GM21367 (cell line): ENCODE results near the gene MICU2.

ENCODE experiments used
- ATAC-seq: cut with Tn5 transposase; IDR thresholded peaks from one replicate; pipeline ENCODE4 v1.9.1; 2021; ENCODE audit not compliant: unreplicated experiment

MICU2 gene

DNA sequence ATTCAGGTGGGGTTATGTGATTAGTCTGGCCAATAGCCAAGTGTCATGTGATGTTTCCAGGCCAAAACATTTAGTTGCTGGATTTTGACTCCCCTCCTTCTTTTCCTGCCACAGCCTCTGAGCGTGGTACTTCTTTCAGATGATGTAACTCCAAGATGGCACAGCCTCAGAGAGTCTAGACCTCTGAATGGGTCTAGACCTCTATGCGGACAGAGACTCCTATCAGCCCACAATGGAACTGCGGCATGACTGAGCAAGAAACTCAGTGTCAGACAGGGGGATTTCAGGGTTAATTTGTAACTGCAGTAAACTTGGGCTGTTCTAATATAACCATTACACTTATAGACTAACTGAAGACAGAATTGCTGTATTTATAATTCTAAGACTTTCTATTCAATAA, 102.3 kb downstream of the MICU2 start:
- no peak for ATAC-seq

DNA sequence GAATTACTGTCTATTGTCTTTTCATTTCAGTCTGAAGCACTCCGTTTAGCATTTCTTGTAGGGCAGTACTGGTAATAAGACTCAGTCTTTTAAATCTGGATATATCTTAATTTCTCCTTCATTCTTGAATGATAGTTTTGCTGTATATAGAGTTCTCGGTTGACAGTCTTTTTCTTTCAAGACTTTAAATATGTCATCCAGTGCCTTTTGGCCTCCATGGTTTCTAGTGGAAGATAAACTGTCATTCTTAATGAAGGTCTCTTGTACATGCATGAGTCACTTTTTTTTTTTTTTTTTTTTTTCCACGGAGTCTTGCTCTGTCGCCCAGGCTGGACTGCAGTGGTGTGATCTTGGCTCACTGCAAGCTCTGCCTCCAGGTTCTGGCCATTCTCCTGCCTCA, 117.6 kb downstream of the MICU2 start:
- no peak for ATAC-seq

DNA sequence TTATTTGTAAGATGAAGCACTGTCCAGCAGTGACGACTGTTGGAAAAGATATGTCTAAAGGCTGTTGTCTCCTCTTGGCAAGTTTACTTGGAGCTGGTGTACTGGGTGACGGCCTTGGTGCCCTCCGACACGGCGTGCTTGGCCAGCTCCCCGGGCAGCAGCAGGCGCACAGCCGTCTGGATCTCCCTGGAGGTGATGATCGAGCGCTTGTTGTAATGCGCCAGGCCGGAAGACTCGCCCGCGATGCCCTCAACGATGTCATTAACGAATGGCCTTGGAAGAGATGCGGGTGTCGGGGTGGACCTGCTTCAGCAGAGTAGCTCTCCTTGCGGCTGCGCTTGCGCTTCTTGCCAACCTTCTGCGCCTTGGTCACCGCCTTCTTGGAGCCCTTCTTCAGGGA, 120.2 kb downstream of the MICU2 start:
- ATAC-seq: no peak

DNA sequence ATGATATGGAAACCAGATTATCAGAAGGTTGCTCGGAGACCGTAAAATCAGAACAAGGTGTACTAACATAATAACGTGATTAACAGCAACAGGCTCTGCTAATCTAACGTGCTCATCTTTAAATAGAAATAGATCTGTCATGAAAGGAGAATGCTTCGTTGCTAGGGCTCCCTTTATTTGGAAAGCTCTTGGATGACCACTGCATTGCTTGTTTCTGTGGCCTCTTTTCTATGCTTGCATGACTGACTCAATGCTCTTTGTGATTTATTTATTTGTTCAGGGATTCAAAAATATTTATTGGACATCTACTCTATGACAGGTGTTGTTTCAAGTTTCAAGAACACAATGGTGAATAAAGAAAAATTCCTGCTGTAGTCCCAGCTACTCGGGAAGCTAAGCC, 122.6 kb downstream of the MICU2 start:
- no peak for ATAC-seq

DNA sequence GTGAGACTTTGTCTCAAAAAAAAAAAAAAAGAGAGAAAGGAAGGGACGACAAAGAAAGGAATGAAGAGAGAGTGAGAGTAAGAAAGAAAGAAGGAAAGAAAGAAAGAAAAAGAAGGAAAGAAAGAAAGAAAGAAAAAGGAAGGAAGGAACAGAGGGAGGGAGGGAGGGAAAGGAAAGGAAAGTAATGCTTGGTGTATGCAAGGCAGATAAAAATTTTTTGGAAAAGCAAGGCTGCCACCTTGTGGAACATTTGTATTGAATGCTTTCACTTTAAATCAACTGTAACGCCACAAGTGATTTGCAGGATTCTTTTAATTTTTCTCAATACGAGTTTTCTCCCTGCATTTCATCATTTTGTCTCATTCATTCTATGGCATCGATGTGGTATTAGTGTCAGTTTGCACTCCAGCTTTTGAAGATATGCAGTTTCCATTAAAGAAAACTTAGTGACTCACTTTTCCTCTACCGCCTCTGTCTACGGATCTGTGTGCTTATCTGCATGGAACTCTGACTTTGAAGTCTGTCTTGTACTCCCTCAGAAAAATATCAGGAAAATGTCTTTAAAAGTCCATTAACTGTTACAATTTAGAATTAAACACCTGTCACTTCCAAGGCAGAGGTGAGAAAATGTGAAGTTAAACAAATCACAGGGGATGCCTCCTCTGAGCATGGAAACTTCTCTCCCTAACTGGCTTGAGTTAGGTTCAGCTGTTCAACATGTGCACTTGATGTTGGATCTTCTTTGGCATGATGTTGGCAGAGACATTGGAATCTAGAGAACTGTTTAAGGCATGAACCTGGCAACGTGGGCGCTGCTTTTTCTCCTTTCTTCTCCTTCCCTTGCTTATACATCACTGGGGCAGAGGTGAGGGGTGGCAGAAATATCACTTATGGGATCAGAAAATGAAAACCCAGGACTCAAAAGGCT, 124.8 kb downstream of the MICU2 start:
- ATAC-seq: no peak

DNA sequence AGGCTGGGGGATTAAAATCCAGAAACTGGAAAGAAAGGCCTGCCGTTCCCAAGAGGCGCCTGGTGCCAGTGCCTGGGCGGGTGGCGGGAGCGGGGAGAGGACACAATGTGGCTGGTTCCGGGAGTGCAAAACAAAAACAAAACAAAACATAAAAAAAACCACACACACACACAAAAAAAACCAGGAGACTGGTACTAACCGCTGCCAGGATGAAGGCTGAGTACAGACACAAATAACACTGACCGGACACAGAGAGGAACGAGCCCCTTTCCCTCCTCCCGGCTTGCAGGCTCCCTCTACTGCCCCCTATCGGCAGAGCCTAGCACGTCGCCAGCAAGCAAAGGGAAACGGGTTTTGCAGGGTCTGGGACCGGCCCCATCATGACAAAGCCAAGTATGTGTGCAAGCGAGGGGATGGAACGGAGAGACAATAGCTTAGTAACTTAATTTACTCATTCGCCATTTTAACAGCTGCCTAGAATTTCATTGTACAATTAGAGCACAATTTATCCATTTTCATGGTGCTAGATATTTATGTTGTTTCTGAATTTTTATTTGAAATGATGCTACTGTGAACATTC, 127.0 kb downstream of the MICU2 start:
- ATAC-seq: peak; percentile 80

DNA sequence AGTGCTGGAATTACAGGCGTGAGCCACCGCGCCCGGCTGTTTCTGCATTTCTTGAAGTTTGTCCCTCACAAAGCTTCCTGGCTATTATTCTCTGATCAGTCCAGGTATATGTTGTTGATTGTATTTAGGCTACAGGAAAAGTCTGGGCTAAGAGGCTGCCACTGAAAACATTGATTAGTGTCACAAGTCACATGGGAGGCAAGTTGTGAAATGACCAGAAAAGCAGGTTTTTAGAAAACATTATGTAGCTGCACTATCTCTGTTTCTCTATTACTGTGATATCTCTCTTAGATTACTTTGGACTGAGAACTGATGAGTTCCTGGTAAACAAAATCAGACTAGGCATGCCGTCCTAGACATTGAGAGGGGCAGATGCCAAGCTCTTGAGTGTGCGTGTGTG, 128.9 kb downstream of the MICU2 start:
- no peak for ATAC-seq

DNA sequence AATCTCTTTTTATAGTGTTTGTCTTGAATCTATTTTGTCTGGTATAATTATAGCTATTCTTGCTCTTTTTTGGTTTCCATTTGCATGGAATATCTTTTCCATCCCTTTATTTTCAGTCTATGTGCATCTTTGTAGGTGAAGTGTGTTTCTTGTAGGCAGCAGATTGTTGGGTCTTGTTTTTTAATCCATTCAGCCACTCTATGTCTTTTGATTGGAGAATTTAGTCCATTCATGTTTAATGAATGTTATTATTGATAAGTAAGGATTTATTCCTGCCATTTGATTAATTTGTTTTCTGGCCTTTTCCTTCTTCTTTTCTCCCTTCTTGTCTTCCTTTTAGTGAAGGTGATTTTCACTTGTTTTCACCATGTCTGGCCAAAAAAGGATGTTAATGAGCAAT, 133.2 kb downstream of the MICU2 start:
- no peak for ATAC-seq

DNA sequence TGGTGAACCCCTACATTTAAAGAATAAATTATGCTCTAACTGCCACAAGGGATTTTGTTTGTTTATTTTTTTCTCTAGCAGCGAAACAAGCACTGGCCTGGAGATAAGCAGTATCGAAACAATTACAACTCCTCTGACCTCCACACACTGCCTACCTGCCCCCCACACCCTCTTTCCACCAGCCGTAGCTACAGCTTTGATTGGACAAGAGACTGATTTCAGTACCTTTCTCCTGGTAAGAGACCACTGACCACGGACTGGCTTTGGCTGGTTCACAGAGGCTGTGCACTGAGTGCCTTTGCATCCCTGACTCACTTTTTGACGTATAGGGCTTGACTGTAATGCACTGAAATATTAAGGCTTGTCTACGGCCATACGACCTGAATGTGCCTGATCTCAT, 137.4 kb downstream of the MICU2 start:
- no peak for ATAC-seq

DNA sequence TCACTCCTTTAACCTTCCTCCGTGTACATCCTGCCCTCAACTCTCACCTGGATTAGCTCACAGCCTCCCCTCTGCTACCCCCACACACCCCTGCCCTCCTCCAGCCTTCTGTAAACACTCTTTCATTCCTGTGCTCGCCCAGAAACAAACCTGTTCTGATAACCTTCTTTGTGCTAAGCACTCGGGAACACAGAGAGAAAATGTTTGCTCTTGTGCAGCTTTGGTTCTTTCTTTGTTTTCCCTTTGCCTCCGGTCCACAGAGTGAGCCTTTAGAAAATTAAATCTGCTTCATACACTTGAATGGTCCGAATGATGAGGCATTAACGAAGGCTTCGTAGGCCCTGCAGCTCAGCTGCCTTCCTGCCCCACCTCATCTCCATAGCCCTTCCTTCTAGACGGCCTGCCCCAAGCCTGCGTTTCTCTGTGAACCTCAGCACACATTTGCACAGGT, 138.2 kb downstream of the MICU2 start:
- ATAC-seq: no peak

DNA sequence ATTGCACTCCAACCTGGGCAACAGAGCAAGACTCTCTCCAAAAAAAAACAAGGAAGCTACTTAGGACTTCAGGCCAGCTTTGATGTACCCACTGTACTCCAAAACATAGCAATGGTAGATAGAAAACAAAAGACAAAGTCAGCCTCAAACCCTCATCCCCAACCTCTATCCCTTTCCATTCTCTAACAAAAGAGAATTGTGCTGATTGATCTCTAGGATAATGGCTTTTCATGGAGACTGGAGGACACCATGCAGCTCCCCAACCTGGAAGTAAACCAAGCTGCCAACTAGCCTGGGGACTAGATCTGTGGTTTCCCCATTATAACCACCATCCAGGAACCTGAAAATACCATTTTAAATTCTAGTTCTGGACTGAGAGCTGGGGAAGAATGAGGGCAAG, 140.5 kb downstream of the MICU2 start:
- no peak for ATAC-seq

DNA sequence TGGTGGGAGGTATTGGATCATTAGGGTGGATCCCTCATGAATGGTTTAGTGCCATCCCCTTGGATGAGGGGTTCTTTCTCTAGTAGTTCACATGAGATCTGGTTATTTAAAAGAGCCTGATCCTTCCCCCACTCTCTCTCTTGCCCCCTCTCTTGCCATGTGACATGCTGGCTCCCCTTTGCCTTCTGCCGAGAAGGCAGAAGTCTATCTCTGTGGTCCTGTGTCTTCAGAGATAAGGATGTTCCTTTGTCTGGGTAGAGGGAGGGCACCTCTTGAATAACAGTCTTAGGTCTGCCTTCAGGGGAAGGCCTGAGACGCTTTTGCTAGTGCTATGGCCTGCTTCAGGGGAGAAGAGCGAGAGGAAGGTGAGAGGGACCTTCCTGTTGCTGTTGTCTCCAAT, 142.8 kb downstream of the MICU2 start:
- ATAC-seq: no peak

DNA sequence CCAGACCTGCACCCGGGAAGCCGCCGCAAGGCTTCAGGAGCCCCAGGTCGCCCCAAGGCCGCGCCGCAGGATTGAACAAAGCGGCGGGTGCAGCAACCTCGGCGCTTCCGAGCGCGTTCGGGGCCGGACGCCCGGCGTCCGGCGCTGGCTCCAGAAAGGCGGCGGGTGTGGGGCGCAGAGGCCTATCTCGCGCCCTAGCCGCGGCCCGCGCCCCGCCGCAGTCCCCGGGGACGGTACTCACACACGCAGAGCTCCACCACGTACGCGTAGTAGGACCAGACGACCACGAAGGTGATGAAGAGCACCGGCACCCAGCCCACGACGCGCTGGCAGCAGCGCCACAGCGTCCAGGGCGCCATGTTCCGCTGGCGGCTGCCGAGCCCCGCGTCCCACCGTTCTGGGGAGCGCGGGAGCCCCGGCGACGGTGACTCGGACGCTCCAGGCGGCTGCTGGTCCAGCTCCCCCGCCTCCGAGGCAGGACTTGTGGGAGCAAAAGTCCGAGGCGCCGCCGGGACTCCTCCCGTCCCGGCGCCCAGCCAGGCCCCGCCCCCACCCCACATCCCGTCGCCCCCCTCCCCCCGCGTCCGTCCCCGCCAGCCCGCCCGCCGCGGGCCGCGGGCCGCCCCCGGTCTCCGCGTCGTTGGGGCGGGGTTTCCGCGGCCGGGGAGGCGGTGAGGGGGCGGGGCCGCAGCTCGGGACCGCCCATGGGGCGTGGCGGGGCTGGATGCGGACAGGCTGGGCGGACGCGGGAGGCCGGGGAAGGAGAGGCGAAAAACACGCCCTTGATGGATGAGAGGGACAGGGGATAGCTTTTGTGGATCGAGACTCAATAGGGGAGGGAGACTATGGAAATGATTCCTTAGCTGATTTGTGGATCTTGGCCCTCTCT, 144.9 kb downstream of the MICU2 start, which contains the start of gene ZDHHC20:
ZDHHC20 (minus strand) TSS at position 491 of the 889 bp plus-strand sequence; CDS start at position 359, 132 bp downstream.
- ATAC-seq: peak; percentile 67

DNA sequence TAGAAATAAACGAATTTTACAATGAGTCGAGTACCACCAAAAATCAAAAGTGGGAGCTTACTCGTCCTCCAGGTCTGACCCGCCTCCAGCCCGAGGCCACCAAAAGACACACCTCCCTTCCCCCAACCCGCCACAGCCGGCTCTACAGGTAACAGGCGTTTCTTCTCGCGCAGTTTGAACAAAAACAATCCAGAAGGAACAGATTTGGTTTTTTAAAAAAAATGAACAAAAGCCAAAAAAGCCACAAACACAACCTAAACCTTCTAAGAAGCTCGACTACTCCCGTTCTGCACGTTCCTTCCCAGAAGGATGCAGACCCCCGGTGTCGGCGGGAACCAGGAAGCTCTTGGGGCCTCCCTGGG, 145.5 kb downstream of the MICU2 start:
- peak; percentile 39 for ATAC-seq

DNA sequence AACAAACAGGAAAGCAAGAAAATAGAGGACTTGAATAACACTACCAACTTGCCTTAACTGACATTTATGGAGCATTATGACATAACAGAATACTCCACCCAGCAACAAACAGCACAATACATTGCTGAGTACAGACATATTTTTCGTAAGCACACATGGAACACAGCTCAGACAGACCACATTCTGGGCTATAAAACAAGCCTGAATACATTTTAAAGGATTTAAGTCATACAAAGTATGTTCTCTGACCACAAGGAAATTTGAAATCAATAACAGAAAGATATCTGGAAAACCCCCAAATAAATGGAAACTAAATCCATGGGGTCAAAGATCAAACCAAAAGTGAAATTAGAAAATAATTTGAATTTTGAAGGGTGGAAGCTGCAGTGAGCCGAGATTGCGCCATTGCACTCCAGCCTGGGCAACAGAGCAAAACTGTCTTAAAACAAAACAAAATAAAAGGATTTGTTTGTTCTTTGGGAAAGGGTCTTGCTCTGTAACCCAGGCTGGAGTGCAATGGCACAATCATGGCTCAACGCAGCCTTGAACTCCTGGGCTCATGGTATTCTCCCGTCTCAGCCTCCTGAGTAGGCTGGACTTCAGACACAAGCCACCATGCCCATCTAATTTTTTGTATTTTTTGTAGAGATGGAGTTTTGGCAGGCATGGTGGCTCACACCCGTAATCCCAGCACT, 150.4 kb downstream of the MICU2 start:
- no peak for ATAC-seq

DNA sequence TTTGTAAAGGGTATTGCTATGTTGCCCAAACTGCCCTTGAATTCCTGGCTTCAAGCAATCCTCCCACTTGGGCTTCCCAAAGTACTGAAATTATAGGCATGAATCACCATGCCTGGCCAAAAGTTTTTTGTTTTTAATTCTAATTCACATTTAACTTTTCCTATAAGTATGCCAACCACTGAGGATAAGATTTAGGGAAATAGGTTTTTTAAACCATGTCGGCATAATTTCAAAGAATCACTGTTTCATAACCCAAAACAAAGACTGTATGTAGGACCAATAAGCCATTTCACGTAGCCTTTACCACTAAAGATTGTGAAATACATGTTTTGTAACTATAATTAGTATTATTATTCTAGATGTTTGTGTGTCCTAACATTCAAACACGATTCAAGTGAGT, 153.0 kb downstream of the MICU2 start:
- no peak for ATAC-seq

DNA sequence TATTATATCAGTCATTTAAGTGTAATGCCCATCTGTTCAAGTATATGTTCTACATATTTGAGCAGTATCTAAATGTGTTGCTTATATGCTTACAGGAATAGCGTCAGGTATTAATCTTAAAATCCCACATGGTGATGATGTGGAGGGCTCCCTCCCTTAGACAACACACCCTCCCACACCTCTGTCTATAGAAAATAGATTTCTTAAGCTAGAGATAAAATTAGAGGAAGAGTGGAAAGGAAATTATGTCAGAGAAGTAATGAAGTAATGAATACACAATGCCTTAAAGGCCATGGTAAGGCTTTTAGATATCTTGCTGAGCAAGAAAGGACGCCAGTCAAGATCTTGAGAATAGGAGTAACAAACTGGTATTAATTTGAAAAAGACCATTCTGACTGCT, 157.3 kb downstream of the MICU2 start:
- no peak for ATAC-seq

DNA sequence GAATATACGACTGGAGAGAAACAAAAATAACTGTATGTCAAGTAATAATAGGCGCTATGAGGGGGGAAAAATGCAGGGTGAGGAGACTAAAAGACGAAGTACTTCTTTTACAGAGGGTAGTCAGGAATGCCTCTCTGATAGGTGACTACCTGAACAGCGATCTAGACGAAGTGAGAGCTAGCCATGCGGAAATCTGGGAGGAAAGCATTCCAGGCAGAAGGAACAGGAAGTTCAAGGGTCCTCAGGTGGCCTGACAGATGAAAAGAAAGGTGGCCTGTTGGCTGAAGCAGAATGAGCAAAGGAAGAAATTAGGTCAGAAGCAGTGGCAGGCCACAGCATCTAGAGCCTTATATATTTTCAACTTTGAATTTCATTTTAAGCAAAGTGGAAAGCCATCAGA, 158.2 kb downstream of the MICU2 start:
- no peak for ATAC-seq

DNA sequence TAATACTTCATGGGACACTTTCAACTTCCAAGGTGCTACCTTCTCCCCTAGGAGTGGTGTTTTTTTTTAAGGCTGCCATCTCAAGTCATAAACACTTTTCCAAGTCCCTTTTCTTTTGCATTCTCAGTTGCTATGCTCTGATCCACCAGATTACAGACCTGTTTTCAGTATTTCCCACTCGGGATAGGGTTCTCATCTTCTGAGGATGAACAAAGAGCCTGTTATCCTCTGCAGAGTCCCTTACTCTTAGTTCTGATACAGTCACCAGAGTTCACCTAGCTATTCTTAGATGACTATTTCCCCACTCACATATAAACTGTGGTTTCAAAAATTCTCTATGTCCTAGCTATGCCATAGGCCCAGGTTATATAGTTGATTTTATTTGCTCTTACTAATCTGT, 160.8 kb downstream of the MICU2 start:
- no peak for ATAC-seq
